ENCODE results near the gene SPRED1.

GRCh38 chr15:38215707-38216106 lies 36.9 kb upstream of the SPRED1 start:
- TF ChIP-seq, protein P1, sequence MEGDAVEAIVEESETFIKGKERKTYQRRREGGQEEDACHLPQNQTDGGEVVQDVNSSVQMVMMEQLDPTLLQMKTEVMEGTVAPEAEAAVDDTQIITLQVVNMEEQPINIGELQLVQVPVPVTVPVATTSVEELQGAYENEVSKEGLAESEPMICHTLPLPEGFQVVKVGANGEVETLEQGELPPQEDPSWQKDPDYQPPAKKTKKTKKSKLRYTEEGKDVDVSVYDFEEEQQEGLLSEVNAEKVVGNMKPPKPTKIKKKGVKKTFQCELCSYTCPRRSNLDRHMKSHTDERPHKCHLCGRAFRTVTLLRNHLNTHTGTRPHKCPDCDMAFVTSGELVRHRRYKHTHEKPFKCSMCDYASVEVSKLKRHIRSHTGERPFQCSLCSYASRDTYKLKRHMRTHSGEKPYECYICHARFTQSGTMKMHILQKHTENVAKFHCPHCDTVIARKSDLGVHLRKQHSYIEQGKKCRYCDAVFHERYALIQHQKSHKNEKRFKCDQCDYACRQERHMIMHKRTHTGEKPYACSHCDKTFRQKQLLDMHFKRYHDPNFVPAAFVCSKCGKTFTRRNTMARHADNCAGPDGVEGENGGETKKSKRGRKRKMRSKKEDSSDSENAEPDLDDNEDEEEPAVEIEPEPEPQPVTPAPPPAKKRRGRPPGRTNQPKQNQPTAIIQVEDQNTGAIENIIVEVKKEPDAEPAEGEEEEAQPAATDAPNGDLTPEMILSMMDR (IDR thresholded peaks at IDR 0.05): no peak
- no peak for TF ChIP-seq POLR2A (IDR thresholded peaks at IDR 0.05)
